Retina (tissue), 1 donor: ENCODE data around the gene KRT222.

Source experiments
- DNase-seq: peaks from one replicate; pipeline ENCODE4 v3.0.0-alpha.2; 2016

The KRT222 gene

DNA sequence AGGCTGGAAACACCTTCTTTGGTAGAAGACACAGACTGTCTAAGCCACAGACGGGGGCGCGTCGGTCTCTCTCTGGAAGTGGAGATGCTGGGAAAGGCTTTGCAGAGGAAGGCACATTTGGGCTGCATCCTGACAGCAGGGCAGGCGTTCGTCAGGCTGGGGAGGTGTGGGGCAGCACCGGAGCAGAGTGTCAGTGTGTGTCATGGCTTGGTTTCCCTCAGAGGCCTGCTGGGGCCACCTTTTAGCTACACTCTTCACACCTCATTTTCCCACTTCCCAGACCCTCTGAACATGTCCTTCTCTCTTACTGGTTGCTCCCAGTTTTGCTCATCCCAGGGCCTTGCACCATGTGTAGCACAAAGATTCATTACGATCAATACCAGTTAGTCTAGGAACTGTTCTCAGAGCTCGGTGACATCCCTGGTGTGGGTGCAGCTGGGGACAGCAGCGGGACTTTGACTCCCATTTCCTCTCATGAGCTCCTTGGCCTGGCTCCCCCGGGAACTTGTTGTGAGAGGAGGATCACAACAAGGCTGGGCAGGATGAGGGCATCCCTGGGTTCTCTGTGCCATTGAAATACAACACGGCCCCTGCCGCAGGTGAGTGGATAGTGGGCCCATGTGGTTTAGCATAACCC lies 50.4 kb downstream of the KRT222 start:
- no peak for DNase-seq

DNA sequence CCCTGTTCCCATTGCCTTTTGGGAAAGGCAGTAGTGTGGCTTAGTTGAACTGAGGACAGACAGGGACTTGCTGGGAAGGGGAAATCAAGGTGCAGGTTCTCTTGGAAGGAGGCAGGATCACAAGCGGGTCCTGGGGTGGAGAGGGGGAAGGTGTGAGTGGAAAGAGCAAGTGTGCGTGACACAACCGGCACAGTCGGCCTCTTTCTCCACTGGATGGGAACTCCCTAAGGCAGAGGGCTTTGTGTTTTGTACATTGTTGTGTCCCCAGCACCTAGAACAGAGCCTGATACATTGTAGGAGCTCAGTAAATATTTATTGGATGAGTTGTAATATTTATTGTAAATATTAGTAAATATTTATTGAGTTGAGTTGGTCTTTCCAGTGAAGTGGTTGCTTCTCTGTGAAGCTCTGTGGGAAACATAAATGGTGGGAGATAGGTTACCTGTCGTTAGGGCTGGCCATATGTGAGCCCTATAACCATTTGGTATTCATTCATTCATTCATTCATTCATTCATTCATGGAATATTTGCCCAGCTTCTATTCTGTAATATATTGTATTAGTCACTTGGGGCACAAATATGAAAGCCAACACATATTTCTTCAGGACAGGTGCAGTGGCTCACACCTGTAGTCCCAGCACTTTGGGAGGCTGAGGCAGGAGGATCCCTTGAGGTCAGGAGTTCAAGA lies 51.4 kb downstream of the KRT222 start:
- DNase-seq: no peak

DNA sequence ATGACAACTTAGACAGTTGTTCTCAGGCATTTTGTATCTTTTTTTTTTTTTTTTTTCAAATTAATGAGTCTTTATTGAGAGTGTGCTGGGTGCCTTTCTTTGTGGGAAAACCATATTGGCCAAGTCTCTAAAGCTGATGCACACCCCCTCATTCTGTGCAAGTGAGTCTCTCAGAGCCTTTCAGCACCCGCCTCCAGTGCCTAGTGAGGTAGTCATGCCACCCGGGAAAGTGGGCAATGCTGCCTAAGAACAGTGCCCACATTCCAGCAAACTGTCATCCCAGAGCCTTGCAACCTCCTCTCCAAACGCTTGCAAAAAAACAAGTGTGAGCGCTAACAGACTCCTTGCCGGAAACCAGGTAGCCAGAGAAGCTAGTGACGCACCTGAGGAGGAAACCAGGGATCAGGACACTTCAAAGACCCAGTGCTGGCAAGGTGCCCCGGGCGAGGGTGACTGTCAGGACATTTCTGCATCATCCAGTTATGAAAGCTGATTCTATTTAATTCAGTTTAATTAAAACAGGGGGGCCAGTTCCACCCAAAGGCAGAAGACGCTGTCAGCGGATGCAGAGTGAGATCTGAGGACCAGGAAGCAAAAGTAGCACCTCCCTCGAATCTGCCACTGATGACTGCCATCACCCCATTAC lies 52.3 kb downstream of the KRT222 start:
- no peak for DNase-seq

DNA sequence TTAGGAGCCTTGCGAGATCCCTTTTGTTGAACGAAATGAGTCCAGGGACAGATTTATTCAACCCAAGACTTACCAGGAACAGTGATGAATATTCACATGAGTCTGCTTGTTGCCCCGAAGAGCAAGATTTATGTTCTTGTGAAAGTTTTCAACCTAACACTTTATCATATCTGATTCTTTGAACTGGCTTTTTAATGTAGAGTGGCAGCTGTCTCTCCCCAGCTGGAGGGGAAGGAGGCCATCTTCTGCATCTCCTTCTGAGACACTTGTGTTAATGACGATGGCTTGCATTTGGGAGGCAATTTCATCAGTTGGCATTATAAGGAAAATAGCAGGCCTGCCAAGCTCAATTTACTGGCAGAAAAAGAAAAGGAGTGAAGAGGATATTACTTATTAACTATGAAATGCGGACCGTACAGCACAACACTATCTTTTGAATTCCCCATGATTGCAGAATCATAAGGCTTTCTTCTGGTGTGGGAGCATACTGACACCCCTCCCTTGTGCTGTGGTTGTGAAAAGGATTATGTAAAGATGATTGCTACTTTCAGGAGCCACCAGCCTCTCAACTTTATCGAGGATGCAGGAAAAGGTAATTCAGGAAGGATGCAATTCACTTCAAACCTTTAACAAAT lies 53.0 kb downstream of the KRT222 start:
- DNase-seq: no peak

DNA sequence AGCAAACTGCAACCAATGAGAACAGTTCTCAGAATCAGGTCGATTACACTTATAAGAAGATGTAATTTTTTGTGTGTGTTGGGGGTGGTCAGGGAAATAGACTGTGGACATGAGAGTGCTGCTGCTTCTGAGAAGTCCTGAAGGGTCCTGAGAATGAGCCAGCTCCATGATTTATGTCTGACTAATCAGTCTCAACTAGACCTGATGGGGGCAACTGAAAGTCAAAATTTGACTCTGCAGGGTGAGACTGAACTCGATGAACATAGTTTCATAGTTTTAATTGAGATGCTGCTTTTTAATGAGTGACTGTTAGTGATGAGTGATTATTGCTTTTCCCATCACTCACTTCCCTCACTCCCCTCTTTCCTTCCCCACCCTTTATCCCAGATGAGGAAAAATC lies 54.6 kb downstream of the KRT222 start:
- DNase-seq: no peak

DNA sequence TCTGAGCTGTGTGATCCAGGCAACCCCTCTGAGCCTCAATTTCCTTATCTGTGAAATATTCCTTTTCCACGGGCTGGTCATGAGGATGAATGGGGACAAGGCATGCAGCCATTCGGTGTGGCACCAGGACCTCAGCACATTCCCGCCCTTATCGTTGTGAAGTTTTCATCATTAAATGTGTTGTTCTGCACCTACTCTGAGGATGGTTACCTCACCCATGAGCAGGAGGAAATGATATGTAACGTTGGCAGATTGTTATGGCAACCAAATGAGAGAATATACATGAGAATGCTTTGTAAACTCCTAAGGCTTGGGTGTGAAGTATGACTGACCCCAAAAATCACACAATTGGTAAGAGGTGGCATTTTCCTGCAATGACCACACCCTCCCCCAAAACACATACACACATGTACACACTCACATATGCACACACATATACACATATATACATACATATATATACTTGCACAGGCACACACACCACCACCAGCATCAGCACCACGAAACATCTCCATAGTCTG lies 56.9 kb downstream of the KRT222 start:
- no peak for DNase-seq

DNA sequence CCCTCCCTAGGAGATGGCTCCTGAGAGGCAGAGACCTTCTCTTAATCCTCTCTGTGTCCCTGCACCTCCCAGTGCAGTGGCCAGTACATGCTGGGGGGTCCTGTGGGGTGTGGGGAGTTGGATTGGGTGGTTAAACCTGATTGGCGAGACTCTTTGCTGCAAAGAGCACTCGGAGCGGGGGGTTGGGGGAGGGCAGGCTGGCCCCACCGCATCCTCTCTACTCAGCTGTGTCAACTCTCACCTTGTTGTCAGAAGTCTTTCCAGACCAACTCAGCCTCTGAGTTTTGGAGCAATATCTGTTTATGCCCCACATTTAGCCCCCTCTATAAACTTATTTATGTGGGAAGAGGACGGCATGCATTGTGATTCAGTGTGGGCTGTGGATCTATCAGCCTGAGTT lies 57.3 kb downstream of the KRT222 start:
- no peak for DNase-seq

DNA sequence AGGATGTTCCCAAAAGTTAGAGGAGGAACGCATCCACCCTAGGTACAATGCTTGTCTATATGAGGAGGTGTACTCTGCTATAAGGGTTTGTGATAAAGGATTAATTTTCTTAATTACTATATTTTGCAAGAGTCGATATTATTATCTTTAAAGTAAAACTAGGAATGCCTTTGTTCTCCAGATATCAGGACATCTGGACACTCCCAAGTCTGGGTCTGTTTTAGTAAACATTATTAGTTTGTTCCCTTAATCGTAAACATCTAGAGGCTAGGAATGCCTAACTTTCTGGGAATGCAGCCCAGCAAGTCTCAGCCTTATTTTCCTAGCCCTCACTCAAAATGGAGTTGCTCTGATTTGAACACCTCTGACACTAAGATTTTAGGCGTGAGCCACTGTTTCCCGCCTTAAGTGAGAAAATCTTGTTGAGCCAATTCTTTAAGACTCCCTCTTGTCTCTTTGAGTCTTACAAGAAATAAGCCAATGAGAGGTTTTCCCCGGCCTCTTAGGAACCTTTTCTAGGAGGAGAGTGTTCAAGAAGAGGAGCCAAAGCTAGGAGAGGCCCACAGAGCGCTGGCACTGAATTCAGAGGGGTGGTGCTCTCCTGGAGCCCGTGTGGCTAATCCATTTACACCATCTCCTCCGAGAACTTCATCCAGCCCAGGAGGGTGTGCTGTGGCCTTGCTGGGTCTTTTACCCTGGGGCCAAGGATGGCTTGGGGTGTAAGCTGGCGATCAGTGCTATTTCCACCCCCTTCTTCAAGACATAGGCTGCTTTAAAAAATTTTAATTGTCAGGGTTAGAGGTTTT lies 58.2 kb downstream of the KRT222 start:
- no peak for DNase-seq

DNA sequence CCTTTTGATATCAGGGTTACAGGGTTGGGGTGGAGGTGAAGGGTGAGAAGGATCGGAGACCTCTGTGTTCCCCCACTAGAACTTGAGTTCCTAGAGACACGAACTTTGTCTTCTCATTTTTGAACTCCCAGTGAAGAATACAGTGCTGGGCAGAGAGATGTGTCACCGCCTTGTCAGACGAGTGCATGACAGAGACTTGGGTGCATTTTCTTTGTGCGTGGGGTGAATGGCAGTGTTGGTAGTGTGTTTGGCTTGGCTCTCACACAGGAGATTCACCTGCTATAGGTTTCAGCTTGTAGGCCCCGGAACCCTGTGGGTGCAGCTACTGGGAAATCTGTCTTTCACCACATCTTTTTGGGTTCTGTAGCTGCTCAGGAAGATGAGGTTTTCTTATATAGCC lies 59.7 kb downstream of the KRT222 start:
- no peak for DNase-seq
